GM04504 (cell line): ENCODE measurements around the gene CHD1L.
"Not testable (repeated sequence)": the region's sequence is repeated elsewhere in the genome, so short reads cannot be mapped to it uniquely, and the experiment has no call there.

Experiments used
- DNase-seq: peaks from one replicate; pipeline ENCODE4 v3.0.0-alpha.2; 2012; ENCODE audit warnings: low read depth

Gene CHD1L

GRCh38 chr1:147233903-147234302, 8.6 kb upstream of the CHD1L start:
- DNase-seq: not testable (repeated sequence)

- DNase-seq: no peak
These were observed 6.7 kb upstream of the CHD1L start for GRCh38 chr1:147235822-147236221.

GRCh38 chr1:147236448-147236847, 6.0 kb upstream of the CHD1L start:
- DNase-seq: no peak

GRCh38 chr1:147236959-147237791, 5.3 kb upstream of the CHD1L start:
- DNase-seq: no peak

GRCh38 chr1:147238053-147238902, 4.2 kb upstream of the CHD1L start:
- DNase-seq: no peak

- no peak for DNase-seq
These were observed 3.3 kb upstream of the CHD1L start for GRCh38 chr1:147238925-147239820.

- not testable (repeated sequence) for DNase-seq
These were observed 2.3 kb upstream of the CHD1L start for GRCh38 chr1:147240131-147240721.

GRCh38 chr1:147241934-147242448, 493 bp upstream of the CHD1L start:
- no peak for DNase-seq

GRCh38 chr1:147243228-147243685, 773 bp downstream of the CHD1L start:
- DNase-seq: no peak

- DNase-seq: no peak
These were observed 1.4 kb downstream of the CHD1L start for GRCh38 chr1:147243841-147244240.

GRCh38 chr1:147245129-147245528, 2.6 kb downstream of the CHD1L start:
- DNase-seq: no peak

GRCh38 chr1:147245586-147246021, 3.1 kb downstream of the CHD1L start:
- DNase-seq: no peak

- DNase-seq: no peak
These were observed 3.7 kb downstream of the CHD1L start for GRCh38 chr1:147246044-147246690.

- peak; percentile 25 for DNase-seq
These were observed 4.6 kb downstream of the CHD1L start for GRCh38 chr1:147246910-147247655.

- DNase-seq: no peak
These were observed 5.3 kb downstream of the CHD1L start for GRCh38 chr1:147247656-147248238.

GRCh38 chr1:147252540-147252939, 10.1 kb downstream of the CHD1L start:
- no peak for DNase-seq

GRCh38 chr1:147260956-147261355, 18.5 kb downstream of the CHD1L start:
- no peak for DNase-seq

GRCh38 chr1:147264158-147264768, 21.8 kb downstream of the CHD1L start:
- DNase-seq: no peak

- DNase-seq: no peak
These were observed 23.9 kb downstream of the CHD1L start for GRCh38 chr1:147266381-147266780.
